ENCODE data around the gene RANBP1.

The RANBP1 gene

DNA sequence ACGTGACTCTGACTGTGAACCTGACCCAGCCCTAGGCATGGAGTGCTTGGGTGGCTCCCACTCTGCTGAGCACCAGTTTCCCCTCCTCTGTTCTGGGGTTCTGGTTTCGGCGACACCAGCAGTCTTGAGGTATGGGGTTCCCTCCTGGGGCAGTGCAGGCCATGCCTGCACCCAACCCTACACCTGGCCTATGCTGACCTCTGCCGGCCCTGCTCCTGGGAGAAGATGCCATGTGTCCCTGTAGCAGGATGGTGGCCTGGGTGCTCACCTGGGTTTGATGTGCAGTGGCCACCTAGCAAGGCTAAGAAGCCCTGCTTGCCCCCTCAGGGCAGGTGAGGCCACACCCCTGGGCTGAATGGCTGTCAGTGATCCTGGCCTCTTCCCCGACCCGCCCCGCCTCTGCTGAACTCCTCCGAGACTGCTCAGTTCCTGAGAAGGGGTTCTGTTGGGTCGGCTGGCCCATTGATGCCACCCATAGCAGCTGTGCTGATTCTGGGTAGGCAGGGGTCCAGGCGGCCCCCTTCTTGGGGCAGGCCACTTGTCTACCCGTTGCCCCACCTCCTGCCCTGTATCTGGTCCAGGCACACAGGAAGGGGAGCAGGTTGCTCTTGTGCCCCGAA, 18.1 kb downstream of the RANBP1 start:
- H3K36me3 ChIP-seq (ENCODE audit: insufficient read depth, low read length): no peaks in the 10 kb centered on the region
- no peak overlapping the region for H3K27ac ChIP-seq
- no peak for TF ChIP-seq EZH2 (IDR thresholded peaks at IDR 0.05)
- TF ChIP-seq FOXP2 (optimal IDR thresholded peaks at IDR 0.05; ENCODE audit: control extremely low read depth, extremely low read length, insufficient read depth): no peak
- no peak for TF ChIP-seq POLR2AphosphoS5 (IDR thresholded peaks at IDR 0.05; ENCODE audit: borderline replicate concordance, low read depth, low read length)
- no peak overlapping the region for H3K4me3 ChIP-seq
- no peaks in the 10 kb centered on the region for H3K9me3 ChIP-seq (ENCODE audit: low read depth, low read length)
- DNase-seq (ENCODE audit: low read depth, low spot score): no peak
- H3K9ac ChIP-seq (ENCODE audit: insufficient read length): no peak overlapping the region

GRCh38 chr22:20135265-20135664, 19.4 kb downstream of the RANBP1 start:
- H3K36me3 ChIP-seq (ENCODE audit: insufficient read depth, low read length): no peaks in the 10 kb centered on the region
- H3K9me3 ChIP-seq (ENCODE audit: low read depth, low read length): no peaks in the 10 kb centered on the region
- H3K9ac ChIP-seq (ENCODE audit: insufficient read length): no peak overlapping the region
- no peak overlapping the region for H3K27ac ChIP-seq
- no peak overlapping the region for H3K4me3 ChIP-seq
- no peak for DNase-seq (ENCODE audit: low read depth, low spot score)
- TF ChIP-seq EZH2 (IDR thresholded peaks at IDR 0.05) (no peak), FOXP2 (optimal IDR thresholded peaks at IDR 0.05; ENCODE audit: control extremely low read depth, extremely low read length, insufficient read depth) (no peak), POLR2AphosphoS5 (IDR thresholded peaks at IDR 0.05; ENCODE audit: borderline replicate concordance, low read depth, low read length) (no peak)

DNA sequence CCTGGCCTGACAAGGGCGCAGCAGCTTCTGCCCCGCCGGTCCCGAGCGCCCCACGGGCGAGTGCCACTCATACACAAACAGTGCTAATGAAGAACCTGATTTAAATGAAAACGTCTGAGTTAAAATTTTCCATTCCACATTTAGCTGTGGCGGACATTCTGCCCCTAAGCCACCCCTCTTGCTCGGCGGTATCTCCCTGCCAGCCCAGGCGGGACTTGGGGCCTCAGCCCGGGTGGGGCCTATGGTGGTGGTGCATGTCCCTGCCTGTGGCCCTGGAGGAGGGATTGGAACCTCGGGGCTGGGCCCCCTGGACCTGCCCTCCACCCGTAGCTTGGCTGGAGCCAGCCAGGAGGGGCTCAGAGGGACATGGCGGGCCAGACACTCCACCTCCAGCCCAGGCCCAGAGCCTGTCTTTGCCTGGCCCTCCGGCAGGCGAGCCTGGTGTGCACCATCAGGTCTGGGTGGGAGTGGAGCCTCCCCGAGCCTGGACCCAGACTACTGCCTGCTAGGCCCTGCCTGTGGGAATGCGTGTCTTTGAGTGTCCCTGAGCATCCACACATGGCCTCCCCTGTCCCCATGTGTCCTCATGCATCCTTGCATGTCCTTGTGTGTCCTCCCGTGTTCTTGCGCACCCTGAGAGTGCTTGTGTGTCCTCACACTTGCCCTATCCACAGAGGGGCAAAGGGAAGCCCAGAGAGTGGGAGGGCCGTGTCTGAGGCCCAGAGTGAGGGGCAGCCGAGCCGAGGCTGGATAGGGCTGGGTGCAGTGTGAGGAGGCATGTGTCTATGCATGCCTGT, 20.1 kb downstream of the RANBP1 start:
- Histone ChIP-seq H3K27ac (no peak overlapping the region), H3K36me3 (ENCODE audit: insufficient read depth, low read length) (no peaks in the 10 kb centered on the region), H3K4me3 (no peak overlapping the region), H3K9me3 (ENCODE audit: low read depth, low read length) (no peaks in the 10 kb centered on the region), H3K9ac (ENCODE audit: insufficient read length) (no peak overlapping the region)
- TF ChIP-seq FOXP2 (optimal IDR thresholded peaks at IDR 0.05; ENCODE audit: control extremely low read depth, extremely low read length, insufficient read depth) (no peak), EZH2 (IDR thresholded peaks at IDR 0.05) (no peak), POLR2AphosphoS5 (IDR thresholded peaks at IDR 0.05; ENCODE audit: borderline replicate concordance, low read depth, low read length) (no peak)
- no peak for DNase-seq (ENCODE audit: low read depth, low spot score)

DNA sequence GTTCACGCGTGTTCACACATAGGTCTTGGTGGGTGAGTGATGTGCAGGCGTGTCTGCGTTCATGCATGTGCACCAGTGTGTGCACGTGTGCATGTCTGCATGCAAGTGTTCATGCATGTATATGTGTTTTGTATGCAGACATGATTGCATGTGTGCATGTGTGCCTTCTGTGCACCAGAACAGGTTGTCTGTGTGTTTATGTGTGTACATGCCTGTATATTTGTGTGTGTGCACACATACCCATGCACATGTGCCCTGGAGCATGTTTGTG, 20.6 kb downstream of the RANBP1 start:
- Histone ChIP-seq H3K36me3 (ENCODE audit: insufficient read depth, low read length) (no peaks in the 10 kb centered on the region), H3K27ac (no peak overlapping the region), H3K9ac (ENCODE audit: insufficient read length) (no peak overlapping the region), H3K4me3 (no peak overlapping the region), H3K9me3 (ENCODE audit: low read depth, low read length) (no peaks in the 10 kb centered on the region)
- no peak for DNase-seq (ENCODE audit: low read depth, low spot score)
- TF ChIP-seq FOXP2 (optimal IDR thresholded peaks at IDR 0.05; ENCODE audit: control extremely low read depth, extremely low read length, insufficient read depth): no peak
- no peak for TF ChIP-seq POLR2AphosphoS5 (IDR thresholded peaks at IDR 0.05; ENCODE audit: borderline replicate concordance, low read depth, low read length)
- no peak for TF ChIP-seq EZH2 (IDR thresholded peaks at IDR 0.05)

DNA sequence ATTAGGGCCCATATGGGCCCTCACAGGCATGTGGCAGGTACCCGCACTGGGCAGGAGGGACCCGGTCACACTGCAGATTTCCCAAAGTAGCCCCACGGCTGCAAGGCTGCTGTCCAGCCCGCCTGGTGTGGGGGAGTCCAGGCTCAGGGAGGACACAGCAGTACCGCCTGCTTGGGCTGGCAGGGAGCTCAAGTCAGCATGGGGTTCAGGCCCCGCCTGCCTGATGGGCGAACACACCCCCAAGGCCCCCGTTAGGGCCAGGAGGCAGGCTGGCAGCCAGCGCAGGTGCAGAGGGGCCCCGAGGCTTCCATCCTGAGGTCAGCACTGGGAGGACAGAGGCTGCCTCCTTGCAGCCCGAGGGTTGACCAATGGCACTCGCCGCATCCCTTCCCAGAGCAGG, 21.2 kb downstream of the RANBP1 start:
- H3K9me3 ChIP-seq (ENCODE audit: low read depth, low read length): no peaks in the 10 kb centered on the region
- no peaks in the 10 kb centered on the region for H3K36me3 ChIP-seq (ENCODE audit: insufficient read depth, low read length)
- no peak overlapping the region for H3K9ac ChIP-seq (ENCODE audit: insufficient read length)
- no peak for TF ChIP-seq EZH2 (IDR thresholded peaks at IDR 0.05)
- TF ChIP-seq POLR2AphosphoS5 (IDR thresholded peaks at IDR 0.05; ENCODE audit: borderline replicate concordance, low read depth, low read length): no peak
- TF ChIP-seq FOXP2 (optimal IDR thresholded peaks at IDR 0.05; ENCODE audit: control extremely low read depth, extremely low read length, insufficient read depth): no peak
- H3K4me3 ChIP-seq: no peak overlapping the region
- no peak overlapping the region for H3K27ac ChIP-seq
- DNase-seq (ENCODE audit: low read depth, low spot score): no peak

DNA sequence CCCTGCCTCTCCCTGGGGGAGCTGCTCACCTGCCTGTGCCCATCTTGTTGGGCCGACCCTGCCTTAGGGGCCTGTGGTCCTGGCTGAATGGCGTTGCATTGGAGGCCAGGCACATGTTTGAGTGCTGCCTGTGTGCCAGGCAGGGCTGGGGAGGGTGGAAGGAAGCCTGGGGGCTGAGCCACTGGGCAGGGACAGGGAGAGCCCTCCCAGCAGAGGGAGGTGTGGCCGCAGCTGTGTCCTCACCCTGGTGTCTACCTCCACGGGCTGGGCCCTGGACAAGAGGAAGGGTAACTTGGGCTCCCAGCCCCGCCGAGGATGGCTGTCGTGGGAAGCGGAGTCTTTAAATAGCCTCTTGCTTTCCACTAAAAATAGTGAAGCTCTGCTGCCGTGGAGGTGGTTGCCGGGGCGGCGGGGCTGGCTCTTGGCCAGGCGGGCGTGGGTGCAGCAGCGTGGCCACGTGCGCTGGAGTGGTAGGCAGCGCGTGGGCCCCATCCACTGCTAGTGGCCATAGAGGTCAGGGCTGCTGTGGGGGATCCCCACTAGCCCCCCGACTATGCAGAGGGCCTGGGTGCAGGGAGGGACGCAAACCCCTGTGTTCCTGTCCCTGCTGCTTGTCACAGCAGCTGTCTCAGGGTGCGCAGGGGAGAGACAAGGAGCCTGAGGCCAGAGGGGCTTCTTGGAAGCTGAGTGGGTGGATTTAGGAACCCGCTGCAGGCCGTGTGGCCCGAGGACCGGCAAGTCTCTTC, 21.9 kb downstream of the RANBP1 start:
- TF ChIP-seq EZH2 (IDR thresholded peaks at IDR 0.05) (no peak), FOXP2 (optimal IDR thresholded peaks at IDR 0.05; ENCODE audit: control extremely low read depth, extremely low read length, insufficient read depth) (no peak), POLR2AphosphoS5 (IDR thresholded peaks at IDR 0.05; ENCODE audit: borderline replicate concordance, low read depth, low read length) (no peak)
- Histone ChIP-seq H3K36me3 (ENCODE audit: insufficient read depth, low read length) (no peaks in the 10 kb centered on the region), H3K9ac (ENCODE audit: insufficient read length) (no peak overlapping the region), H3K4me3 (no peak overlapping the region), H3K27ac (no peak overlapping the region), H3K9me3 (ENCODE audit: low read depth, low read length) (no peaks in the 10 kb centered on the region)
- no peak for DNase-seq (ENCODE audit: low read depth, low spot score)

GRCh38 chr22:20138417-20138738, 22.5 kb downstream of the RANBP1 start:
- Histone ChIP-seq H3K36me3 (ENCODE audit: insufficient read depth, low read length) (no peaks in the 10 kb centered on the region), H3K27ac (no peak overlapping the region), H3K9me3 (ENCODE audit: low read depth, low read length) (no peaks in the 10 kb centered on the region), H3K9ac (ENCODE audit: insufficient read length) (no peak overlapping the region), H3K4me3 (no peak overlapping the region)
- DNase-seq (ENCODE audit: low read depth, low spot score): no peak
- TF ChIP-seq FOXP2 (optimal IDR thresholded peaks at IDR 0.05; ENCODE audit: control extremely low read depth, extremely low read length, insufficient read depth) (no peak), EZH2 (IDR thresholded peaks at IDR 0.05) (no peak), POLR2AphosphoS5 (IDR thresholded peaks at IDR 0.05; ENCODE audit: borderline replicate concordance, low read depth, low read length) (no peak)

- Histone ChIP-seq H3K9ac (ENCODE audit: insufficient read length) (no peak overlapping the region), H3K9me3 (ENCODE audit: low read depth, low read length) (no peaks in the 10 kb centered on the region), H3K27ac (no peak overlapping the region), H3K4me3 (no peak overlapping the region), H3K36me3 (ENCODE audit: insufficient read depth, low read length) (no peaks in the 10 kb centered on the region)
- TF ChIP-seq POLR2AphosphoS5 (IDR thresholded peaks at IDR 0.05; ENCODE audit: borderline replicate concordance, low read depth, low read length): no peak
- TF ChIP-seq FOXP2 (optimal IDR thresholded peaks at IDR 0.05; ENCODE audit: control extremely low read depth, extremely low read length, insufficient read depth): no peak
- TF ChIP-seq EZH2 (IDR thresholded peaks at IDR 0.05): no peak
- no peak for DNase-seq (ENCODE audit: low read depth, low spot score)
Observed at GRCh38 chr22:20138868-20139267, 23.0 kb downstream of the RANBP1 start.

All from SK-N-MC (cell line).